GM19468 (cell line): Measurements from ENCODE around the gene CRB1.
"Not testable (repeated sequence)": the region's sequence is repeated elsewhere in the genome, so short reads cannot be mapped to it uniquely, and the experiment has no call there.

ENCODE experiments used
- ATAC-seq: cut with Tn5 transposase; IDR thresholded peaks from one replicate; pipeline ENCODE4 v1.9.1; 2021; ENCODE audit warnings: mild to moderate bottlenecking, moderate library complexity, moderate number of reproducible peaks; ENCODE audit not compliant: unreplicated experiment; ENCODE audit errors: extremely low read depth

The CRB1 gene

DNA sequence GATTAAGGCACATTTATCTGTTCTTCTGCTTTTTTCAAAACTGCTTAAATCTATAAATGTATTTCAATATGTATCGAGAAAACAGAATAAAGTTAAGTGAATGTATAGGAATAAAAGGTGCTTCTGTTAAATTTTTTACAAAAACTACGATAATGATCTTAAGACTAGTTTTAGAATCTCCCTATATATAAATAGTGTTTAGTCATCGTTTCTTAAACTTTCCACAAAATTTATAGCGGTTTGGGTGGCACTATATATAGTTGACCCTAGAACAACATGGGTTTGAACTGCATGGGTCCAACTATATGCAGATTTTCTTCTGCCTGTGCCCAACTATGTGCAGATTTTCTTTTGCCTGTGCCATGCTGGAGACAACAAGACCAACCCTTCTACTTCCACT lies 125.7 kb downstream of the CRB1 start:
- ATAC-seq, result no peak

DNA sequence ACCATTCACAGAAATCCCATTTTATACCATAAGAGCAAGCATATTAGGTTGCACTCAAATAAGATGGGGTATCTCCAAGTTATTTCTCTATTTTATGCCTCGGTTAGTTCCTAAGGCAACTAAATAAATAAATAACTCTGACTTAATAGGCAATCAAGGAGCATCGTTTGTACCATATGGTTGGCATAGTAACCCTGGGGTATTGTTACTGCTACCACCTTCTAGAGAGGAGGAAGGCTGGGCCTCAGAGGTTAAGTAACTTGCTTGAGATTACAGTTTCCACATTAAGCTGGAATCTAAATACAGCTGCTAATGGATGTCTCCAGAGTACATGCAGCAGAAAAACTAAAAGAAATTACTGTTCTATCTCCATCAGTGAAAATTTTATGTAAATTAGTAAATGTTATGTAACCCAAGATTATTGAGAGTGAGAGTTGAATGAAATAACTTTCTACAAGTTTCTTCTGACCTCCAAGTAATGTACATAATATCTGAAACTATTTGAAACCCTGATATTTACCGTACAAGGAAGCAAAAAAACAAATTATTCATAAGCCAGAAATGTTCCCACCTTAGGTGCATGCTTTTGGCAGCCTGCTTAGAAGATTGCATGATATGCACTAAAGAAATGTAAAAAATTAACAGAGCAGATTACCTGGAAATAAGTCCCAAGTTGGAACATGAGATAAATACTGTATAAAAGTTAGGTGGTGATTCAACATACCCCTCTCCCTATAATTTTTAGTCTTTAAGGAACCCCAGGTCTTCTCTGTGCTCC lies 127.0 kb downstream of the CRB1 start:
- no peak for ATAC-seq

DNA sequence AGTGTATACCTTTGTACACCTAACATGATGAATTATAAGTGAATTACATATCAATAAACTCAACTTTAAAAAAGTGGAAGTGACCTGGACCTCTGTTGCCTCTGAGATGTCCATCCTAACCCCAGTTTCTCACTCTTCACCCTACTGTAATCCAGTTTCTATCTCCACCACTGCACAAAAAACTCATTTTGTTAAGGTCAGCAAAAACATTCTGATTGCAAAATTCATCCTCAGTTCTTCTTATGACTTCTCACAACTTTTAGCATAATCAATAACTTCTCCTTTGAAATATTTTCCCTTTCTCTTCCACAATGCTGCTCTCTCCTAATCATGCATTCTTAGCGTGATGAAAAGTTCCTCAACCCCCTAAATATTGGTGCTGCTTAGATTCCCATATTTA lies 129.8 kb downstream of the CRB1 start:
- no peak for ATAC-seq

DNA sequence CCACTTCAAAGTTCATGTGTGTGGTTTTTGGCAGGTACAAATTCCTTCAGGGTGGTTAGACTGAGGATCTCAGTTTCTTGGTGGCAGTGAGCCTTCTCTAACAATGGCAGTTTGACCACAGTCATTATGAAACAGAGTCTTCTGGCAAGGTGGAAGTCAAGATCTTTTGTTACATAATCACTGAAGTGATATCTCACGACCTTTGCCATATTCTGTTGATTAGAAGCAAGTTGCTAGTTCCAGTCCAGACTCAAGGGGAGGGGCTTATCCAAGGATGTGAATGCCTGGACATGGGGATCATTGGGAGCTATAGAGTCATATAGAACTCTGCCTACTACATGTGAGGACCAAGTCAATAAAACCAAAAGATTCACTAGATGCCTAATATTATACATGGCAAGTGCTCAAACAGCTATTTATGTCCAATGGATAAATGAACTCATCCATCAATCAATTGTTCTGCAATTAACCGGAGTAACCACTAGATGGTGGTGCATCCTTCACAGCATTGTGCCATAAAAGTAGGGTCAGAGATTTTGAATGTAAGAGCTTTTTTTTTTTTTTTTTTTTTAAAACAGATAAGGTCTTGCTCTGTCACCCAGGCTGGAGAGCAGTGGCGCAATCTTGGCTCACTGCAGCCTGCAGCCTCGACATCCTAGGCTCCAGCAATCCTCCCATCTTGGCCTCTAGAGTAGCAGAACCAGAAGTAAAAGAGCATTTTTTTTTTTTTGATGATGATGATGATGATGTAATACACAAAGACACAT lies 131.9 kb downstream of the CRB1 start:
- no peak for ATAC-seq

DNA sequence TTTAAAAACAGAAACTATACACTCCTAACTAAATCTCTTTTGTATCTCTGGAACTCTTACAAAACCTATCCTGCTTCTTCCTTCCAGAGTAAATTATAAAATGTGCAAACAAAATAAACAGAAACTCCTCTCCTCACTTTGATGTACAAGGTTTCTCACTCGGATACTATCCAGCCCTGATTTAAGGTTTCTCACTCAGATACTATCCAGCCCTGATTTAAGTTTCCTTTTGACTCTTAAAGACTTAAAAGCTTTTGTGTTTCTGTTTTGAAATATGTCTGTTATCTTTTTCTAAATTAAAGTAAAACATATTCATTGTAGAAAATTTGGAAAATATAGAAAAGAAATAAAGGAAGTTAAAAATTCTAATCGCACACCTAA lies 132.5 kb downstream of the CRB1 start:
- ATAC-seq, result no peak

- no peak for ATAC-seq
Measured at GRCh38 chr1:197402189-197402588, 134.1 kb downstream of the CRB1 start.

- ATAC-seq, result not testable (repeated sequence)
Measured at GRCh38 chr1:197404774-197405173, 136.7 kb downstream of the CRB1 start.

DNA sequence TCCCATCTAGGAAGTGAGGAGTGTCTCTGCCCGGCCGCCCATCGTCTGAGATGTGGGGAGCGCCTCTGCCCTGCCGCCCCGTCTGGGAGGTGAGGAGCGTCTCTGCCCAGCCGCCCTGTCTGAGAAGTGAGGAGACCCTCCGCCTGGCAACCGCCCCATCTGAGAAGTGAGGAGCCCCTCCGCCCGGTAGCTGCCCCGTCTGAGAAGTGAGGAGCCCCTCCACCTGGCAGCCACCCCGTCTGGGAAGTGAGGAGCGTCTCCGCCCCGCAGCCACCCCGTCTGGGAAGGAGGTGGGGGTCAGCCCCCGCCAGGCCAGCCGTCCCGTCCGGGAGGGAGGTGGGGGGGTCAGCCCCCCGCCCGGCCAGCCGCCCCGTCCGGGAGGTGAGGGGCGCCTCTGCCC lies 137.6 kb downstream of the CRB1 start:
- ATAC-seq, result not testable (repeated sequence)

- no peak for ATAC-seq
Measured at GRCh38 chr1:197413564-197413963, 145.5 kb downstream of the CRB1 start.

DNA sequence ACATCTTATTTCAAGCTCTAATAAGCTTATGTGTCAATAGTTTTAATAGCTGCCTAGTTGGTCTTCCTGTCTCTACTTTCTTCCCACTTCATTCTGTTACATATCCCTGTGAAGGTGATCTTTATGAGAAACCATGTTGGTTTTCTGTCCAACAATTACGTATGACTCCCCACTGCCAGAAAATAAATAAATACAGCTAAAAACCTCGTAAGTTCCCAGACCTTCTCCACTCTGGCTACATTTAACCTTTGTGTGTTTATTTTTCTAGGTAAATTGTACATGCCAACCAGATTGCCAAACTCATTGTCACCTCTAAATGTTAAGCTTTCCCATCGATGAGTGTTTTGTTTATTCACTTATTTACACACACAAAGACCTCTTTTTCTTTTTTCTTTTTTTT lies 147.2 kb downstream of the CRB1 start:
- no peak for ATAC-seq

GRCh38 chr1:197418693-197419092 lies 150.6 kb downstream of the CRB1 start:
- no peak for ATAC-seq

- ATAC-seq, result no peak
Measured at GRCh38 chr1:197422993-197423392, 154.9 kb downstream of the CRB1 start.

DNA sequence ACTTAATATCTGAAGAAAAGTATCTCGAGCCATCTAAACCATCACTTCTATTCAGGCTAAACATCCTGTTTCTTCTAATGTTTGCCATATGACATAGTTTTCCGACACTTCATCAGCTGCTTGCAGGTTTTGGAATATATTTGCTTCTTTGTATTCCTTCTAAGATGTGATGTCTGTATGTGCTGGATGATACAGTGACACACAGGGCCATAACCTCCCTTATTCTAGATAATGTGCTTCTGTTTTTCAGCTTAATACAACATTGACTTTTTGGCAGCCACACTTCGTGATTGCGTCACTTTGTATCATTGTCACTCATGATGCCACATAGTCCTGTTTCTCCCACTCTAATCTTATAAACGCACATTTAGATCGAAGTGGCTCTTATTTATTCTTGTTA lies 156.3 kb downstream of the CRB1 start:
- no peak for ATAC-seq

GRCh38 chr1:197429372-197429771 lies 161.3 kb downstream of the CRB1 start:
- no peak for ATAC-seq

GRCh38 chr1:197435224-197435623 lies 167.2 kb downstream of the CRB1 start:
- ATAC-seq, result no peak

DNA sequence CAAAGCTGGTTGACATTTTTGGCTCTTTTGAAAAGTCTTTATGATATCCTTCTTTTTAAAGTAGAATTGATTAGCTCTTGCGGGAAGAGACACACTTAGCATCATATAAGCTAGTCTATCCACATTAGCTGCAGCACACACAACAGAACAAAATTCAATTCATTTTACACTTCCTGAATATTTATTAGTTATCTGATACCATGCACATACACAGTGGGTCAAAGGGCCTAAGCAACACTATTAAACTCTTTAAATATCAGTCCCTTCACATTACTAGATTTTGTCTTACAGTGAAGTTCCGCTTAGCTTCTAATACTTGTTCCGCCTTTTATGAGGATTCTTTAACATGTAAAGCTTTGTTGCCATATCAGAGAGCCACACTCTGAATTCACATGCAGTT lies 169.5 kb downstream of the CRB1 start:
- no peak for ATAC-seq

- ATAC-seq, result no peak
Measured at GRCh38 chr1:197438010-197438790, 170.1 kb downstream of the CRB1 start.

DNA sequence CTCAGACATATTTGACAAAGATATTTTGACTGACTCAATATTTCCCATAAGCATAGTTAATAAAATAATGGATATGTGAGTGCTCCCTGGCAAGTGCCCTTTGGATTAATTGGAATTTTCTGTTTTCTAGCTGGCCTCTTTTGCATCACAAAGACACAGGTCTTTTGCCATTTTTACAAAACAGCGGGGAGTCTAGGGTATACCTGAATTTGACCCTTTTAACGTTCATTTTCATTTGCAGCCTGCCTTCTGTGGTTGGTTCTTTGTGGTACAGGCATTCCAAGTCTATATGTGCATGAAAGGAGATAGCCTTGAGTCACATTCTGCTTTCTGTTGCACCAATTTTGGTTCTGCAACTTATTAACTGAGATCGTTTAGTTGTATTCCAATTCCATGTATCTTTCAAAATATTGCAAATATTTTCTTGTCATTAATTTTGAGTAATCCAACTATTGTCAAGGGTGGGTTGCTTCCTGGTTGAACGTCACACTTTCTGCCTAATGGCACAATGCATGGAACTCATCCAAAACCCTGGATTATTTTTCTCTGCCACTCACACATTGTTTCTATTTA lies 171.7 kb downstream of the CRB1 start:
- ATAC-seq, result no peak

- no peak for ATAC-seq
Measured at GRCh38 chr1:197440715-197441114, 172.7 kb downstream of the CRB1 start.

- ATAC-seq, result no peak
Measured at GRCh38 chr1:197441999-197442414, 174.0 kb downstream of the CRB1 start.

DNA sequence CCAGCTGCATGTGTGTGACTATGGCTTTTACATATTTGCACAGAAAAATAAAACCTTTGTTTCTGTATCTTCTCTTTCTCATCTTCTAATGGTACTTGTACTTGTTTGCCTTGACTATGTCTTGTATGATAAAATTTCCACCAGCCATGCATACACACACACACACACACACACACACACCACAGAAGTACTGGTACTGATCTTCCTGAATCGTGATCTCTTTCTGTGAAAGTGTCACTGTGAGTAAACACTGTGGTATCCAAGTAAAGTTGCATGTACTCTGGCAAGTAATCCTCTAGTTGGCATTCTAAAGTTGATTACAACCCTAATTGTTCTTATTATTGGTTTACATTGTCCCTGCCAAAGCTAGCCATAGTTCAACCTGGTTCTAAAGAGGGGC lies 176.7 kb downstream of the CRB1 start:
- ATAC-seq, result no peak
